SJSA1 (cell line): ENCODE results near the gene SBF2. TPM values are rescaled to one million over a fixed set of nuclear protein-coding genes. Genes with fewer than 3 reads are reported as not detected.
A peak's percentile ranks its signal among the peaks of the same experiment; 100 is the strongest.

Experiments
- DNase-seq, 2 experiments: peaks; one replicate each; pipeline ENCODE4 v3.0.0-alpha.2; 2015 to 2020; ENCODE audit warnings: low spot score in 2 of 2, low read depth in 1 of 2
- H3K27ac ChIP-seq: fragments of 250-450 bp; sonication (Bioruptor Pico); 2 replicates; pipeline ENCODE4 v1.5.1; 2020; ENCODE audit warnings: mild to moderate bottlenecking, moderate library complexity
- H3K27me3 ChIP-seq: fragments of 250-450 bp; sonication (Bioruptor Pico); replicated peaks from 2 replicates; pipeline ENCODE4 v1.5.1; 2020; ENCODE audit warnings: mild to moderate bottlenecking, moderate library complexity
- H3K36me3 ChIP-seq: fragments of 250-450 bp; sonication (Bioruptor Pico); 2 replicates; pipeline ENCODE4 v1.5.1; 2020; ENCODE audit warnings: mild to moderate bottlenecking
- H3K4me1 ChIP-seq: fragments of 250-450 bp; sonication (Bioruptor Pico); replicated peaks from 2 replicates; pipeline ENCODE4 v1.6.1; 2021; ENCODE audit warnings: mild to moderate bottlenecking
- H3K4me3 ChIP-seq: fragments of 250-450 bp; sonication (Bioruptor Pico); 2 replicates; pipeline ENCODE4 v1.5.1; 2020; ENCODE audit warnings: mild to moderate bottlenecking
- H3K9me3 ChIP-seq: fragments of 250-450 bp; sonication (Bioruptor Pico); replicated peaks from 2 replicates; pipeline ENCODE4 v1.5.1; 2020; ENCODE audit warnings: mild to moderate bottlenecking
- total RNA-seq: library from RNA; depleted of rRNA; stranded (reverse); fragments of >200 nt; shearing (Covaris generic); gene quantifications from 2 replicates; pipeline ENCODE4 v1.2.3, GENCODE V29; 2014

SBF2 gene
- total RNA-seq, 1 experiment from 2014 or later, result 29.7 TPM

GRCh38 chr11:10075141-10075540 lies 218.9 kb downstream of the SBF2 start:
- Histone ChIP-seq H3K27ac (no peak overlapping the region), H3K27me3 (no peaks in the 10 kb centered on the region), H3K4me1 (0 out of 2 replicates have a peak, but pooled peaks cover 4% of the 10 kb centered on the region), H3K4me3 (no peak overlapping the region), H3K9me3 (no peaks in the 10 kb centered on the region; the same call in 1 of the 2 replicates), H3K36me3 (no peaks in the 10 kb centered on the region)
- DNase-seq, result no peak

- DNase-seq, result no peak
- no peaks in the 10 kb centered on the region; the same call in 1 of the 2 replicates for H3K9me3 ChIP-seq
- H3K27me3 ChIP-seq, result no peaks in the 10 kb centered on the region
- no peak overlapping the region for H3K27ac ChIP-seq
- no peak overlapping the region for H3K4me3 ChIP-seq
- H3K4me1 ChIP-seq, result 0 out of 2 replicates have a peak, but pooled peaks cover 7% of the 10 kb centered on the region
- no peaks in the 10 kb centered on the region for H3K36me3 ChIP-seq
These were observed 221.2 kb downstream of the SBF2 start for GRCh38 chr11:10072841-10073240.

- H3K4me1 ChIP-seq, result 0 out of 2 replicates have a peak, but pooled peaks cover 11% of the 10 kb centered on the region
- no peak overlapping the region for H3K4me3 ChIP-seq
- H3K27me3 ChIP-seq, result no peaks in the 10 kb centered on the region
- no peaks in the 10 kb centered on the region for H3K36me3 ChIP-seq
- no peak for DNase-seq
- no peaks in the 10 kb centered on the region; the same call in 1 of the 2 replicates for H3K9me3 ChIP-seq
- H3K27ac ChIP-seq, result no peak overlapping the region
These were observed 221.9 kb downstream of the SBF2 start for GRCh38 chr11:10072142-10072541.

GRCh38 chr11:10067629-10068300 lies 226.3 kb downstream of the SBF2 start:
- Histone ChIP-seq H3K4me1 (0 out of 2 replicates have a peak, but pooled peaks cover 11% of the 10 kb centered on the region), H3K9me3 (no peaks in the 10 kb centered on the region), H3K4me3 (no peak overlapping the region), H3K36me3 (no peaks in the 10 kb centered on the region; the same call in 1 of the 2 replicates), H3K27me3 (no peaks in the 10 kb centered on the region), H3K27ac (no peak overlapping the region)
- DNase-seq, result no peak

GRCh38 chr11:10066441-10066840 lies 227.6 kb downstream of the SBF2 start:
- H3K27ac ChIP-seq, result no peak overlapping the region
- H3K4me3 ChIP-seq, result no peak overlapping the region
- 0 out of 2 replicates have a peak, but pooled peaks cover 7% of the 10 kb centered on the region for H3K4me1 ChIP-seq
- no peak for DNase-seq
- no peaks in the 10 kb centered on the region; the same call in 1 of the 2 replicates for H3K36me3 ChIP-seq
- H3K9me3 ChIP-seq, result no peaks in the 10 kb centered on the region; the same call in 1 of the 2 replicates
- H3K27me3 ChIP-seq, result no peaks in the 10 kb centered on the region

GRCh38 chr11:10064828-10065227 lies 229.2 kb downstream of the SBF2 start:
- H3K4me1 ChIP-seq, result 0 out of 2 replicates have a peak, but pooled peaks cover 7% of the 10 kb centered on the region
- no peaks in the 10 kb centered on the region for H3K27me3 ChIP-seq
- no peak overlapping the region for H3K27ac ChIP-seq
- H3K36me3 ChIP-seq, result no peaks in the 10 kb centered on the region; the same call in 1 of the 2 replicates
- DNase-seq, result no peak
- no peaks in the 10 kb centered on the region; the same call in 1 of the 2 replicates for H3K9me3 ChIP-seq
- H3K4me3 ChIP-seq, result no peak overlapping the region

GRCh38 chr11:10058356-10058755 lies 235.7 kb downstream of the SBF2 start:
- no peak for DNase-seq
- Histone ChIP-seq H3K9me3 (no peaks in the 10 kb centered on the region; the same call in 1 of the 2 replicates), H3K4me1 (peaks cover 4% of the 10 kb centered on the region; the same call in 1 of the 2 replicates), H3K36me3 (no peaks in the 10 kb centered on the region; the same call in 1 of the 2 replicates), H3K4me3 (no peak overlapping the region), H3K27me3 (no peaks in the 10 kb centered on the region), H3K27ac (no peak overlapping the region)

- Histone ChIP-seq H3K9me3 (no peaks in the 10 kb centered on the region), H3K36me3 (no peaks in the 10 kb centered on the region), H3K4me3 (no peak overlapping the region), H3K27me3 (no peaks in the 10 kb centered on the region), H3K4me1 (0 out of 2 replicates have a peak, but pooled peaks cover 3% of the 10 kb centered on the region), H3K27ac (no peak overlapping the region)
- DNase-seq, result peak in 1 of 2 experiments; percentile 11
These were observed 242.0 kb downstream of the SBF2 start for GRCh38 chr11:10051868-10052586.

GRCh38 chr11:10050561-10050960 lies 243.5 kb downstream of the SBF2 start:
- H3K9me3 ChIP-seq, result peaks cover 1% of the 10 kb centered on the region; the same call in 1 of the 2 replicates
- H3K27ac ChIP-seq, result no peak overlapping the region
- H3K4me3 ChIP-seq, result no peak overlapping the region
- no peaks in the 10 kb centered on the region for H3K27me3 ChIP-seq
- 0 out of 2 replicates have a peak, but pooled peaks cover 3% of the 10 kb centered on the region for H3K4me1 ChIP-seq
- no peak for DNase-seq
- H3K36me3 ChIP-seq, result no peaks in the 10 kb centered on the region

- Histone ChIP-seq H3K27me3 (no peaks in the 10 kb centered on the region), H3K9me3 (peaks cover 8% of the 10 kb centered on the region; the same call in 1 of the 2 replicates), H3K27ac (no peak overlapping the region), H3K36me3 (no peaks in the 10 kb centered on the region), H3K4me3 (no peak overlapping the region), H3K4me1 (0 out of 2 replicates have a peak, but pooled peaks cover 3% of the 10 kb centered on the region)
- DNase-seq, result no peak
These were observed 244.3 kb downstream of the SBF2 start for GRCh38 chr11:10049756-10050155.

GRCh38 chr11:10048350-10048749 lies 245.7 kb downstream of the SBF2 start:
- no peak for DNase-seq
- no peak overlapping the region for H3K4me3 ChIP-seq
- 0 out of 2 replicates have a peak, but pooled peaks cover 3% of the 10 kb centered on the region for H3K4me1 ChIP-seq
- H3K27me3 ChIP-seq, result no peaks in the 10 kb centered on the region
- H3K9me3 ChIP-seq, result peaks cover 12% of the 10 kb centered on the region; the same call in 1 of the 2 replicates
- H3K36me3 ChIP-seq, result no peaks in the 10 kb centered on the region
- no peak overlapping the region for H3K27ac ChIP-seq

GRCh38 chr11:10044618-10045017 lies 249.4 kb downstream of the SBF2 start:
- Histone ChIP-seq H3K27me3 (no peaks in the 10 kb centered on the region), H3K4me3 (no peak overlapping the region), H3K27ac (no peak overlapping the region), H3K4me1 (no peaks in the 10 kb centered on the region), H3K36me3 (peaks cover 5% of the 10 kb centered on the region; the same call in 1 of the 2 replicates), H3K9me3 (peaks cover 12% of the 10 kb centered on the region; the same call in 1 of the 2 replicates)
- DNase-seq, result no peak

GRCh38 chr11:10042699-10043098 lies 251.3 kb downstream of the SBF2 start:
- Histone ChIP-seq H3K36me3 (peaks cover 5% of the 10 kb centered on the region; the same call in 1 of the 2 replicates), H3K27ac (no peak overlapping the region), H3K9me3 (peaks cover 12% of the 10 kb centered on the region; the same call in 1 of the 2 replicates), H3K4me1 (no peaks in the 10 kb centered on the region), H3K4me3 (no peak overlapping the region), H3K27me3 (no peaks in the 10 kb centered on the region)
- DNase-seq, result no peak
